PC-3 (cell line): ENCODE results near the gene TESMIN.

Experiments
- CTCF ChIP-seq: fragments of 300-600 bp; sonication (generic); conservative IDR thresholded peaks from 2 replicates; pipeline ENCODE4 v1.5.1; 2017; ENCODE audit warnings: antibody characterized with exemption, low read depth, mild to moderate bottlenecking, low read length
- EZH2 ChIP-seq: fragments of 300-600 bp; sonication (generic); IDR thresholded peaks from one replicate; pipeline ENCODE4 v1.6.1; 2017; ENCODE audit warnings: antibody characterized with exemption, mild to moderate bottlenecking, low read length; ENCODE audit not compliant: unreplicated experiment

DNA sequence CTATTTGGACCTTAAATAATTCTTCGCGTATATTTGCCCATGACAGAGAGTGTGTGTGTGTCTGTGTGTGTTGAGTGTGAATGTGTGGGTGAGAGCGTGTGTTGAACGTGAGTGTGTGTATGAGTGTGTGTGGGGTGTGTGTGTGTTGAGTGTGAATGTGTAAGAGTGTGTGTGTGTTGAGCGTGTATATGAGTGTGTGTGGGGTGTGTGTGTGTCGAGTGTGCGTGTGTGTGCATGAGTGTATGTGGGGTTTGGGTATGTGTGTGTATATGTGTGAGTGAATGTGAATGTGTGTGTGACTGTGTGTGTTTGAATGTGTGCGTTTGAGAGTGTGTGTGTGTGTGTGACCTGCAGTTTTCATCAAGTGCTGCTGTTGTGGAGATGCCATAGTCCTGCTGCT lies 40.2 kb downstream of the TESMIN start:
- no peak for TF ChIP-seq EZH2
- TF ChIP-seq CTCF = no peak
